GM12878 (cell line): ENCODE data around the gene ARHGAP19. TPM values are rescaled to one million over a fixed set of nuclear protein-coding genes. Genes with fewer than 3 reads are reported as not detected.
A peak's percentile ranks its signal among the peaks of the same experiment; 100 is the strongest.

Experiments
- ATF7 ChIP-seq: fragments of 450-650 bp; IDR thresholded peaks from 2 replicates; pipeline ENCODE4 v1.6.1; 2016; ENCODE audit warnings: low read depth, mild to moderate bottlenecking
- BACH1 ChIP-seq: fragments of 450-650 bp; IDR thresholded peaks from 2 replicates; pipeline ENCODE4 v1.6.1; 2017; ENCODE audit warnings: mild to moderate bottlenecking, borderline replicate concordance
- BHLHE40 ChIP-seq, 2 experiments: fragments of 450-650 bp in 1 of 2; IDR thresholded peaks; 2 replicates each; pipeline ENCODE4 v1.6.1; 2011 to 2017; ENCODE audit warnings: low read depth in 2 of 2, borderline replicate concordance in 1 of 2, improper control_type of control experiment in 1 of 2, low read length in 1 of 2, mild to moderate bottlenecking in 1 of 2
- CTCF ChIP-seq, 3 experiments: IDR thresholded peaks in 2 of 3; conservative IDR thresholded peaks in 1 of 3; 2 replicates each; pipeline ENCODE4 v1.5.1; 2011; ENCODE audit warnings: low read depth in 3 of 3, low read length in 3 of 3, mild to moderate bottlenecking in 3 of 3, control low read depth in 2 of 3, moderate library complexity in 2 of 3, inconsistent platforms in 1 of 3, mixed read lengths in 1 of 3; ENCODE audit not compliant: control insufficient read depth in 2 of 3, insufficient read depth in 1 of 3; ENCODE audit errors: extremely low read depth in 1 of 3
- EP300 ChIP-seq, 2 experiments: fragments of 150-350 bp in 1 of 2; IDR thresholded peaks; 2 replicates each; pipeline ENCODE4 v1.6.1; 2011 to 2012; ENCODE audit warnings: low read depth in 2 of 2, low read length in 2 of 2, borderline replicate concordance in 1 of 2, improper control_type of control experiment in 1 of 2, inconsistent platforms in 1 of 2; ENCODE audit not compliant: control insufficient read depth in 1 of 2
- GABPA ChIP-seq: IDR thresholded peaks from 2 replicates; pipeline ENCODE4 v1.6.1; 2014; ENCODE audit warnings: antibody characterized with exemption, low read depth, mild to moderate bottlenecking, inconsistent platforms
- GATAD2B ChIP-seq: fragments of 450-650 bp; conservative IDR thresholded peaks from 2 replicates; pipeline ENCODE4 v1.6.1; 2017; ENCODE audit warnings: low read depth, mild to moderate bottlenecking, moderate library complexity
- HSF1 ChIP-seq: fragments of 150-350 bp; IDR thresholded peaks from 2 replicates; pipeline ENCODE4 v1.6.1; 2014; ENCODE audit warnings: mild to moderate bottlenecking, low read depth, low read length
- MXI1 ChIP-seq: fragments of 150-350 bp; IDR thresholded peaks from 2 replicates; pipeline ENCODE4 v1.6.1; 2011; ENCODE audit warnings: low read depth, mild to moderate bottlenecking, inconsistent platforms, low read length, improper control_type of control experiment
- NFYA ChIP-seq: IDR thresholded peaks from 2 replicates; pipeline ENCODE4 v1.6.1; 2011; ENCODE audit warnings: low read depth, mild to moderate bottlenecking, low read length, improper control_type of control experiment, borderline replicate concordance
- PBX3 ChIP-seq: IDR thresholded peaks from 2 replicates; pipeline ENCODE4 v1.6.1; 2011; ENCODE audit warnings: mild to moderate bottlenecking, low read depth, low read length, moderate library complexity; ENCODE audit not compliant: insufficient replicate concordance
- PML ChIP-seq: IDR thresholded peaks from 2 replicates; pipeline ENCODE4 v1.6.1; 2012; ENCODE audit warnings: low read length, inconsistent platforms
- RAD51 ChIP-seq: fragments of 450-650 bp; IDR thresholded peaks from 2 replicates; pipeline ENCODE4 v1.6.1; 2016; ENCODE audit warnings: moderate library complexity, mild to moderate bottlenecking, inconsistent platforms
- RCOR1 ChIP-seq: conservative IDR thresholded peaks from 2 replicates; pipeline ENCODE4 v1.6.1; 2012; ENCODE audit warnings: low read depth, low read length, improper control_type of control experiment
- SMC3 ChIP-seq: IDR thresholded peaks from 2 replicates; pipeline ENCODE4 v1.6.1; 2011; ENCODE audit warnings: low read length, improper control_type of control experiment, borderline replicate concordance
- SUPT20H ChIP-seq: IDR thresholded peaks from 2 replicates; pipeline ENCODE4 v1.6.1; 2011; ENCODE audit warnings: low read depth, mild to moderate bottlenecking, low read length, moderate library complexity, borderline replicate concordance; ENCODE audit not compliant: control insufficient read depth
- ZBED1 ChIP-seq: IDR thresholded peaks from 2 replicates; pipeline ENCODE4 v1.6.1; 2016; ENCODE audit warnings: borderline replicate concordance
- ZNF217 ChIP-seq: fragments of 450-650 bp; IDR thresholded peaks from 2 replicates; pipeline ENCODE4 v1.6.1; 2017; ENCODE audit warnings: antibody characterized with exemption, mild to moderate bottlenecking
- polyA plus RNA-seq, 11 experiments: library from polyadenylated mRNA; depleted of rRNA in 4 of 11; unstranded in 6 of 11; stranded (reverse) in 5 of 11; fragments of >200 nt; fragmentation: Nextera tagmentation in 4 of 11; fragmentation: Illumina TruSeq in 1 of 11; extraction: Ambion mirVana in 4 of 11; extraction: Trizol in 1 of 11; gene quantifications; 1 replicate in 1 of 11; 2 replicates in 10 of 11; pipeline versions ENCODE4 v1.2.1 to v1.2.3, GENCODE V29; 2011 to 2016; ENCODE audit warnings: inconsistent platforms in 2 of 11, missing spikeins in 2 of 11, low read depth in 1 of 11
- total RNA-seq, 4 experiments: library from RNA; depleted of rRNA in 3 of 4; stranded (reverse); fragments of >200 nt in 3 of 4; fragmentation: Illumina TruSeq in 1 of 4; extraction: Trizol in 1 of 4; gene quantifications; 2 replicates each; pipeline versions ENCODE4 v1.2.1 to v1.2.3, GENCODE V29; 2013 to 2021
- TF ChIP-seq, protein P1 (sequence below): fragments of 450-650 bp; IDR thresholded peaks from 2 replicates; pipeline ENCODE4 v1.6.1; 2018; ENCODE audit warnings: mild to moderate bottlenecking, low read depth, moderate library complexity; ENCODE audit not compliant: partially characterized antibody
- TF ChIP-seq, protein P2 (sequence below): IDR thresholded peaks from 2 replicates; pipeline ENCODE4 v1.6.1; 2012; ENCODE audit warnings: low read depth, low read length, improper control_type of control experiment

ARHGAP19 gene
- total and polyA plus RNA-seq, 10 of the 15 experiments (the other 5 are each of a cell fraction or from before 2014, with no cell fraction given), result 13.3 to 40.7 (median 22.6) TPM

- TF ChIP-seq PBX3 (peak; percentile 94), ATF7 (0 out of 2 replicates have a peak, but pooled peaks have one; percentile 15), SUPT20H (no peak), HSF1 (no peak), EP300 (IDR thresholded peaks at IDR 0.05; ENCODE audit: borderline replicate concordance in 1 of 2, control insufficient read depth in 1 of 2, low read depth in 2 of 2, low read length in 2 of 2) (no peak), GATAD2B (peak; percentile 78; the same call in 1 of the 2 replicates), NFYA (peak; percentile 66), BACH1 (no peak), ZBED1 (no peak), CTCF (IDR thresholded peaks at IDR 0.05 in 2 of 3, conservative IDR thresholded peaks at IDR 0.05 in 1 of 3; ENCODE audit: control insufficient read depth in 2 of 3, extremely low read depth in 1 of 3, insufficient read depth in 1 of 3, low read depth in 3 of 3, low read length in 3 of 3) (0 out of 6 replicates have a peak, but pooled peaks of 1 of the 3 experiments have one; percentile 6), RCOR1 (0 out of 2 replicates have a peak, but pooled peaks have one; percentile 59), GABPA (peak; percentile 67; the same call in 1 of the 2 replicates), PML (no peak), ZNF217 (no peak), MXI1 (peak; percentile 59; the same call in 1 of the 2 replicates), RAD51 (no peak), SMC3 (no peak), BHLHE40 (IDR thresholded peaks at IDR 0.05; ENCODE audit: borderline replicate concordance in 1 of 2, low read depth in 2 of 2, low read length in 1 of 2) (no peak)
- TF ChIP-seq, protein P1, sequence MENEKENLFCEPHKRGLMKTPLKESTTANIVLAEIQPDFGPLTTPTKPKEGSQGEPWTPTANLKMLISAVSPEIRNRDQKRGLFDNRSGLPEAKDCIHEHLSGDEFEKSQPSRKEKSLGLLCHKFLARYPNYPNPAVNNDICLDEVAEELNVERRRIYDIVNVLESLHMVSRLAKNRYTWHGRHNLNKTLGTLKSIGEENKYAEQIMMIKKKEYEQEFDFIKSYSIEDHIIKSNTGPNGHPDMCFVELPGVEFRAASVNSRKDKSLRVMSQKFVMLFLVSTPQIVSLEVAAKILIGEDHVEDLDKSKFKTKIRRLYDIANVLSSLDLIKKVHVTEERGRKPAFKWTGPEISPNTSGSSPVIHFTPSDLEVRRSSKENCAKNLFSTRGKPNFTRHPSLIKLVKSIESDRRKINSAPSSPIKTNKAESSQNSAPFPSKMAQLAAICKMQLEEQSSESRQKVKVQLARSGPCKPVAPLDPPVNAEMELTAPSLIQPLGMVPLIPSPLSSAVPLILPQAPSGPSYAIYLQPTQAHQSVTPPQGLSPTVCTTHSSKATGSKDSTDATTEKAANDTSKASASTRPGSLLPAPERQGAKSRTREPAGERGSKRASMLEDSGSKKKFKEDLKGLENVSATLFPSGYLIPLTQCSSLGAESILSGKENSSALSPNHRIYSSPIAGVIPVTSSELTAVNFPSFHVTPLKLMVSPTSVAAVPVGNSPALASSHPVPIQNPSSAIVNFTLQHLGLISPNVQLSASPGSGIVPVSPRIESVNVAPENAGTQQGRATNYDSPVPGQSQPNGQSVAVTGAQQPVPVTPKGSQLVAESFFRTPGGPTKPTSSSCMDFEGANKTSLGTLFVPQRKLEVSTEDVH, result no peak
- TF ChIP-seq, protein P2, sequence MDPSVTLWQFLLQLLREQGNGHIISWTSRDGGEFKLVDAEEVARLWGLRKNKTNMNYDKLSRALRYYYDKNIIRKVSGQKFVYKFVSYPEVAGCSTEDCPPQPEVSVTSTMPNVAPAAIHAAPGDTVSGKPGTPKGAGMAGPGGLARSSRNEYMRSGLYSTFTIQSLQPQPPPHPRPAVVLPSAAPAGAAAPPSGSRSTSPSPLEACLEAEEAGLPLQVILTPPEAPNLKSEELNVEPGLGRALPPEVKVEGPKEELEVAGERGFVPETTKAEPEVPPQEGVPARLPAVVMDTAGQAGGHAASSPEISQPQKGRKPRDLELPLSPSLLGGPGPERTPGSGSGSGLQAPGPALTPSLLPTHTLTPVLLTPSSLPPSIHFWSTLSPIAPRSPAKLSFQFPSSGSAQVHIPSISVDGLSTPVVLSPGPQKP, result peak; percentile 16
Measured at GRCh38 chr10:97292097-97292861, at the start of gene ARHGAP19 (continued).
